GM13977 (cell line): ENCODE results near the gene PHACTR1.

ENCODE experiments used
- DNase-seq: peaks from one replicate; pipeline ENCODE4 v3.0.0; 2012; ENCODE audit warnings: low spot score
- in situ Hi-C: fragments of 300-500 bp; cut with MboI; formaldehyde crosslinking; loops from one replicate; pipeline ENCODE4 v1.12.0; 2022; ENCODE audit warnings: low sequenced_read_pairs, low pct_unique_long_range_greater_than_20kb, mixed read lengths, inconsistent platforms; ENCODE audit not compliant: unreplicated experiment
- TF ChIP-seq, protein P1 (sequence below): IDR thresholded peaks from 2 replicates; pipeline ENCODE4 v1.5.1; 2012; ENCODE audit warnings: mild to moderate bottlenecking, control low read depth; ENCODE audit not compliant: insufficient read depth; ENCODE audit errors: extremely low read depth, missing control alignments

The PHACTR1 gene

DNA sequence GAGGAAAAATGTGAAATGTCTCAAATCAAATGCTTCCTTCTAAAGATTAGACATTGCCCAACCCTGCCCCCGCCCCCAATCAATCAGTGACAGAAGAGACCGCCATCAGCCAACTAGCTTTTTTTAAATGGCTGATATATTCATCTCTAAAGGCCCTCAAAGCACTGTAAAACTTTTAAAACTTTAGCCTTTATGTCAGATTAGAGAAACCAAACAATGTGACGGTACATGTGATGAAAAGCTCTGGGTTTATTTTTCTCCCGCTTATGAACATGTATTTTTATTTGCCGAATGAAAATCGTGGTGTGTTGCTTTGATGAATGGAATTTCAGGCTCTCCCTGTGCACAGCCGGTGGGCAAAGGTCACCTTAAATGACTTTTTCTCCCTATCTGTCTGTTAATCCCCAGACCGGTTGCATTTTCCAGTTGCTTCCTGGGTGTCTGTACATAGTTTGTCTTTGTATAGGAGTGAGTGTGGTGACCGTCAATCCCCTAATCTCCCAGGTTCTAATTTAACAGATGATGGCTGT is 573.3 kb downstream of the PHACTR1 start:
- TF ChIP-seq, protein P1, sequence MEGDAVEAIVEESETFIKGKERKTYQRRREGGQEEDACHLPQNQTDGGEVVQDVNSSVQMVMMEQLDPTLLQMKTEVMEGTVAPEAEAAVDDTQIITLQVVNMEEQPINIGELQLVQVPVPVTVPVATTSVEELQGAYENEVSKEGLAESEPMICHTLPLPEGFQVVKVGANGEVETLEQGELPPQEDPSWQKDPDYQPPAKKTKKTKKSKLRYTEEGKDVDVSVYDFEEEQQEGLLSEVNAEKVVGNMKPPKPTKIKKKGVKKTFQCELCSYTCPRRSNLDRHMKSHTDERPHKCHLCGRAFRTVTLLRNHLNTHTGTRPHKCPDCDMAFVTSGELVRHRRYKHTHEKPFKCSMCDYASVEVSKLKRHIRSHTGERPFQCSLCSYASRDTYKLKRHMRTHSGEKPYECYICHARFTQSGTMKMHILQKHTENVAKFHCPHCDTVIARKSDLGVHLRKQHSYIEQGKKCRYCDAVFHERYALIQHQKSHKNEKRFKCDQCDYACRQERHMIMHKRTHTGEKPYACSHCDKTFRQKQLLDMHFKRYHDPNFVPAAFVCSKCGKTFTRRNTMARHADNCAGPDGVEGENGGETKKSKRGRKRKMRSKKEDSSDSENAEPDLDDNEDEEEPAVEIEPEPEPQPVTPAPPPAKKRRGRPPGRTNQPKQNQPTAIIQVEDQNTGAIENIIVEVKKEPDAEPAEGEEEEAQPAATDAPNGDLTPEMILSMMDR: no peak
- in situ Hi-C loops: no loop called here
- DNase-seq: no peak

DNA sequence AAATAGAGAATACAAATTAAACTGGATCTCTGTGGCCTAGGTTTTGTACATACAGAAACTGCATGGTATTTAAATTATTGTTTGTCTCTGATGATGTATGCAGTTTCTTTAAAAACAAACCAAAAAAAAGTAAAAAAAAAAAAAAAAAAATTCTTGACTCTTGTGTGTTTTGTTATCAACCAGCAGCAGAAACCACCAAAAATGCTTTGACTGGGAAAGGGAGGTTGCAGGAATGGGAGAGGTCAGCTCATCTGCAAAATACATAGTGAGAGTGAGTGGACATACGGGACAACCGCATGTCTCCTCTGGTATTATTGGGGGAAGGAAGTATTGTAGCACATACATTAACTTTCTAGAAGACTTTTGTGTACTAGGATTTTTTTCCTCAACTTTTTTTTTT is 573.8 kb downstream of the PHACTR1 start:
- TF ChIP-seq, protein P1: no peak
- no peak for DNase-seq
- in situ Hi-C loops: no loop called here

DNA sequence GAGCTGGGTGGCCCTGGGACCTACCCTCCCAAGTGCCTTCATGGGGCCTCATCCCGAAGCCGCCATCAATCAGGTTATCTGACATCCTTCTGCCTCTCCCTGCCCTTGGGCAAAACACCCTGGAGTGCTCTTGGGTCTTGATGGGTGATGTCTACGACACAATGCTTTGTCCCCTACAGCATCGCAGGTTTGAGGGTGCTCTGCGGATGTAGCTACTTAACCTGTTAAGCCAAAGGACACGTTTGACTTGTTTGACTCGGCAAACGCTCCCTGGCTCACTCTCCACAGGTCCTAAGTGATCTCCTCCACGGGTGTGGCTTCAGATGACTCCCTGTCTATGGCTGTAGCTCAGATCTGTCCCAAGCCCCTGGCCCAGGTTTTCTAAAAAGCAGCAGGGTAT is 576.2 kb downstream of the PHACTR1 start:
- no peak for DNase-seq
- in situ Hi-C loops: no loop called here
- TF ChIP-seq, protein P1: no peak

DNA sequence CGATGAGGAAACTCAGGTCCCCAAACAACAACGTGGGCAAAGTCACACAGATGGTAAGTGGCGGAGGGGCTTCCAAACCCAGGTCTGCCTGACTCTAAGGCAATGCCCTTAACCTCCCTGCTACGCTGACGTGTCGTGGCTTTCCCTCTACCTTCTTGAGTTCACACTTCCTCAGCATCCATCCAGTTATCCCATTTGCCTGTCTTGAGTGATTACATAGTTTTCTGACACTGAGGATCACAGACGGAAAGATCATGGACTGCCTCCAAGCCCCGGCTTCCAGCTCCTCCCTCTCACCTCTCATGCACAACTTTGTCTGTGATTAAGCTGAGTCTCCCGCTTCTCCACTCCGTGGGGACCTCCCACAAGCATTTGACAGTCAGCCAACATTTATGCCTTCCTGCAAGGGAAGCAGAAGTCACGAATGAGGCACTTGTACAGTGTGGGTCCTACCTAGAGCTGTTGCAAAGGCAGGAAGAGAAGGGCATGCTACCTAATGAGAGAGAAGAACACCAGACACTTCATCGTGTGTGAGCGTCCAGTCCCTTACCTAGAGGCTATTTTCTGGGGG is 578.0 kb downstream of the PHACTR1 start:
- TF ChIP-seq, protein P1: no peak
- no peak for DNase-seq
- in situ Hi-C loops: no loop called here

DNA sequence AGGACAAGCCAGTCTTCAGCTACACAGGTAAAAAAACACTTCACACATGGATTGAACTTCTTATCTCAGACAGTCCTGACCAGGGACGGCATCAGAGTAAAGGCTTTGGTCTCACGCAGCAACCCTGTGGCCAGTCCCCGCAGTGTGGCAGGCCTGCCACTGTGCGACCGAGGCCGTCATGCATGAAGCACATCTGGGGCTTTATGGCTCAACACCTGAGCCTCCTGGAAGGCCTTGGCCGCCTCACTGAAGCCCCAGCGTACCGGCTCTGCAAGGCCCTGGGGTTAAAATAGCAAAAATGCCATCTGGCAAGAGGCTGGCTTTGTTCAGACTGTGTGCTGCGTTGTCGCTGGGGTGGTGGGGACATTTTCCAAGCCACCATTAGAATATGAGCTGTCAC is 579.0 kb downstream of the PHACTR1 start:
- in situ Hi-C loops: no loop called here
- TF ChIP-seq, protein P1: no peak
- no peak for DNase-seq

DNA sequence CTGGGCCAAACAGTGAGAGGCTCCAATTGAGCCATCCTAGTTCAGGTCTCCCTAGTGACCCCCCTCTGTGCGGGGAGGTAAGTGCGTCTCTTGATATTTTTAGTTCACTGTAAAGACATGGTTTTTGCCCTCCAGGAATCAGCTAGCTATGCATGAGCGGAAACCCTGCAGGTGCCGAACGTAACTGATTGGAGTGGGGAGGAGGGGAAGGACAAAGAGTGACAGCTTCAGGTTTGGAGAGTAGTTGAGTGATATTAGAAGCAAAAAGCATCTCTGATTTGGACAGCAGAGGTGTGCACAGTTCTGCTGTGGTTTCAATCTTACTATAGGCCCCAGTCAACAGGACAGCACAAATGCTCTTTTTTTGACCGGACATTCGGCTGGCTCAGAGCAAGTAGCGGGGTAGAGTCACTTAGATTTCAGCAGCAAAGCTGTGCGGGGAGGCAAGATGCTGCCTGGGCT is 580.0 kb downstream of the PHACTR1 start:
- DNase-seq: no peak
- in situ Hi-C loops: no loop called here
- TF ChIP-seq, protein P1: no peak
